Vagina (tissue), 2 donors: ENCODE measurements around the gene KTI12.
"Not testable (repeated sequence)": the region's sequence is repeated elsewhere in the genome, so short reads cannot be mapped to it uniquely, and the experiment has no call there.

Experiments used
- POLR2A ChIP-seq, 2 donors: fragments of 450-650 bp; IDR thresholded peaks; one replicate each; pipeline ENCODE4 v1.6.1; 2017; ENCODE audit warnings: antibody characterized with exemption in 2 of 2, mild to moderate bottlenecking in 2 of 2, moderate library complexity in 2 of 2
- TF ChIP-seq, protein P1 (sequence below), 3 experiments: fragments of 450-650 bp in 2 of 3; fragments of 200-600 bp in 1 of 3; sonication (generic) in 1 of 3; IDR thresholded peaks; one replicate each; pipeline ENCODE4 v1.5.1; 2017 to 2019; ENCODE audit warnings: antibody characterized with exemption in 3 of 3, mild to moderate bottlenecking in 2 of 3, moderate library complexity in 2 of 3

DNA sequence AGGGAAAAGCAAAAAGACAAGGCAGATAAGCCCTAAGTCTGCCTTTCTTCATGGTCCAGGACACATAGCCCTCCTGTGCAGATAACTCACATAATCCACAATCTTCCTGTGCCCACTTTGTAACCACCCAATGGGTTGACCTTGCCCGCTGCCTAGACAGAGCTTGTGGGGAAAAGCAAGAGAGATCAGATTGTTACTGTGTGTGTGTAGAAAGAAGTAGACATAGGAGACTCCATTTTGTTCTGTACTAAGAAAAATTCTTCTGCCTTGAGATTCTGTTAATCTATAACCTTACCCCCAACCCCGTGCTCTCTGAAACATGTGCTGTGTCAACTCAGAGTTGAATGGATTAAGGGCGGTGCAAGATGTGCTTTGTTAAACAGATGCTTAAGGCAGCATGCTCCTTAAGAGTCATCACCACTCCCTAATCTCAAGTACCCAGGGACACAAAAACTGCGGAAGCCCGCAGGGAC is 27.5 kb downstream of the KTI12 start:
- TF ChIP-seq, protein P1, sequence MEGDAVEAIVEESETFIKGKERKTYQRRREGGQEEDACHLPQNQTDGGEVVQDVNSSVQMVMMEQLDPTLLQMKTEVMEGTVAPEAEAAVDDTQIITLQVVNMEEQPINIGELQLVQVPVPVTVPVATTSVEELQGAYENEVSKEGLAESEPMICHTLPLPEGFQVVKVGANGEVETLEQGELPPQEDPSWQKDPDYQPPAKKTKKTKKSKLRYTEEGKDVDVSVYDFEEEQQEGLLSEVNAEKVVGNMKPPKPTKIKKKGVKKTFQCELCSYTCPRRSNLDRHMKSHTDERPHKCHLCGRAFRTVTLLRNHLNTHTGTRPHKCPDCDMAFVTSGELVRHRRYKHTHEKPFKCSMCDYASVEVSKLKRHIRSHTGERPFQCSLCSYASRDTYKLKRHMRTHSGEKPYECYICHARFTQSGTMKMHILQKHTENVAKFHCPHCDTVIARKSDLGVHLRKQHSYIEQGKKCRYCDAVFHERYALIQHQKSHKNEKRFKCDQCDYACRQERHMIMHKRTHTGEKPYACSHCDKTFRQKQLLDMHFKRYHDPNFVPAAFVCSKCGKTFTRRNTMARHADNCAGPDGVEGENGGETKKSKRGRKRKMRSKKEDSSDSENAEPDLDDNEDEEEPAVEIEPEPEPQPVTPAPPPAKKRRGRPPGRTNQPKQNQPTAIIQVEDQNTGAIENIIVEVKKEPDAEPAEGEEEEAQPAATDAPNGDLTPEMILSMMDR (IDR thresholded peaks at IDR 0.05) = not testable (repeated sequence)
- TF ChIP-seq POLR2A (IDR thresholded peaks at IDR 0.05) = not testable (repeated sequence)
